Measurements from ENCODE around the gene NUP214. TPM values are rescaled to one million over a fixed set of nuclear protein-coding genes. Genes with fewer than 3 reads are reported as not detected.

Gene NUP214
- total RNA-seq, 4 donors from 2014 or later: 64.7 to 90.8 (median 74.0) TPM

DNA sequence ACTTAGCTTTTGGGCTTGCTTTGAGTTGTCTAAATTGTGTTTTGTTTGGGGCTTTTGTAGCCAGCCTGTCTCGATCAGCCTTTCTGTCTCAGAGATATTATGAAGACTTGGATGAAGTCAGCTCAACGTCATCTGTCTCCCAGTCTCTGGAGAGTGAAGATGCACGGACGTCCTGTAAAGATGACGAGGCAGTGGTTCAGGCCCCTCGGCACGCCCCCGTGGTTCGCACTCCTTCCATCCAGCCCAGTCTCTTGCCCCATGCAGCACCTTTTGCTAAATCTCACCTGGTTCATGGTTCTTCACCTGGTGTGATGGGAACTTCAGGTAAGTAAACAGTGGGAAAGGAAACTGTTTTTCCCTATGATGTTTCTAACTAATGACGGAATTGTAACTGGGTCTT is 48.6 kb downstream of the NUP214 start:
- TF ChIP-seq, protein P1, sequence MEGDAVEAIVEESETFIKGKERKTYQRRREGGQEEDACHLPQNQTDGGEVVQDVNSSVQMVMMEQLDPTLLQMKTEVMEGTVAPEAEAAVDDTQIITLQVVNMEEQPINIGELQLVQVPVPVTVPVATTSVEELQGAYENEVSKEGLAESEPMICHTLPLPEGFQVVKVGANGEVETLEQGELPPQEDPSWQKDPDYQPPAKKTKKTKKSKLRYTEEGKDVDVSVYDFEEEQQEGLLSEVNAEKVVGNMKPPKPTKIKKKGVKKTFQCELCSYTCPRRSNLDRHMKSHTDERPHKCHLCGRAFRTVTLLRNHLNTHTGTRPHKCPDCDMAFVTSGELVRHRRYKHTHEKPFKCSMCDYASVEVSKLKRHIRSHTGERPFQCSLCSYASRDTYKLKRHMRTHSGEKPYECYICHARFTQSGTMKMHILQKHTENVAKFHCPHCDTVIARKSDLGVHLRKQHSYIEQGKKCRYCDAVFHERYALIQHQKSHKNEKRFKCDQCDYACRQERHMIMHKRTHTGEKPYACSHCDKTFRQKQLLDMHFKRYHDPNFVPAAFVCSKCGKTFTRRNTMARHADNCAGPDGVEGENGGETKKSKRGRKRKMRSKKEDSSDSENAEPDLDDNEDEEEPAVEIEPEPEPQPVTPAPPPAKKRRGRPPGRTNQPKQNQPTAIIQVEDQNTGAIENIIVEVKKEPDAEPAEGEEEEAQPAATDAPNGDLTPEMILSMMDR (IDR thresholded peaks at IDR 0.05; ENCODE audit: low read depth): no peak

- TF ChIP-seq, protein P1 (IDR thresholded peaks at IDR 0.05; ENCODE audit: low read depth): no peak
These were observed 49.4 kb downstream of the NUP214 start for GRCh38 chr9:131174681-131175239.

GRCh38 chr9:131177898-131178297 is 52.5 kb downstream of the NUP214 start:
- TF ChIP-seq, protein P1 (IDR thresholded peaks at IDR 0.05; ENCODE audit: low read depth): no peak

GRCh38 chr9:131178382-131178781 is 53.0 kb downstream of the NUP214 start:
- TF ChIP-seq, protein P1 (IDR thresholded peaks at IDR 0.05; ENCODE audit: low read depth): no peak

DNA sequence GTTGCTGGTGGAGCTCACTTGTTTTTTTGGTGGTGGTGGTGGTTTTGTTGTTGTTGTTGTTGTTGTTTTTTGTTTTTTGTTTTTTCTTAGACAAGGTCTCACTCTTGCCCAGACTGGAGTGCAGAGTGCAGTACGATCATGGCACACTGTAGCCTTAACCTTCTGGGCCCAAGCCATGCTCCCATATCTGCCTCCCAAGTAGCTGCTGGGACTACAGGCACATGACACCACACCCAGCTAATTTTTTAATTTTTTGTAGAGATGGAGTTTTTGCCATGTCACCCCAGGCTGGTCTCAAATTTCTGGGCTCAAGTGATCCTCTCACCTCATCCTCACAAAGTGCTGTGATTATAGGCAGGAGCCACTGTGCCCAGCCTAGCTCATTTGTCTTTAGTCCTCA is 53.5 kb downstream of the NUP214 start:
- TF ChIP-seq, protein P1 (IDR thresholded peaks at IDR 0.05; ENCODE audit: low read depth): no peak

- TF ChIP-seq, protein P1 (IDR thresholded peaks at IDR 0.05; ENCODE audit: low read depth): no peak
These were observed 54.3 kb downstream of the NUP214 start for GRCh38 chr9:131179561-131180219.

DNA sequence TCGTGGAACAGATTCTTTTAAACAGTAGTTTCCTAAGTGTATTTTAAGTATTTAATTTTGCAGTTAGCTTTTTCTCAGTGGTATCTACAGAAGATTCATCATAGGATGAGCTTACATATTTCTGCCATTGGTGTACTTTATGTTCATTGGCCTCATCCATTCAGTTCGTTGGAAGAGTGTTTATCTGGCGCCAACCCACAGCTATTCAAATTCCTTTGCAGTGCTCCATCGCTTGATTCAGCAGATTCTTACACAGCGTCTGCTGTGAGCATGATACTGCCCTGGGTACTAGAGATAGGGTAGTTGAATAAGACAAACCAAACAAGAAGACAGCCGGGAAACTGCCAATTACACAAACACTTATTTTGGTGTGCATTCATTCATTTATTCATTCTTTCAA is 55.1 kb downstream of the NUP214 start:
- TF ChIP-seq, protein P1 (IDR thresholded peaks at IDR 0.05; ENCODE audit: low read depth): no peak

Data from subcutaneous adipose tissue (tissue), 4 donors.